HG03175 (cell line): ENCODE data around the gene SLC41A3.
"Not testable (repeated sequence)": the region's sequence is repeated elsewhere in the genome, so short reads cannot be mapped to it uniquely, and the experiment has no call there.

Source experiments
- ATAC-seq: cut with Tn5 transposase; IDR thresholded peaks from one replicate; pipeline ENCODE4 v1.9.1; 2021; ENCODE audit warnings: mild to moderate bottlenecking, moderate library complexity; ENCODE audit not compliant: unreplicated experiment

The SLC41A3 gene

GRCh38 chr3:125960066-125960424 is 123.9 kb downstream of the SLC41A3 start:
- ATAC-seq: no peak

- no peak for ATAC-seq
These were observed 124.4 kb downstream of the SLC41A3 start for GRCh38 chr3:125959317-125960065.

GRCh38 chr3:125958511-125959316 is 125.2 kb downstream of the SLC41A3 start:
- no peak for ATAC-seq

- no peak for ATAC-seq
These were observed 126.0 kb downstream of the SLC41A3 start for GRCh38 chr3:125957674-125958510.

- ATAC-seq: not testable (repeated sequence)
These were observed 126.9 kb downstream of the SLC41A3 start for GRCh38 chr3:125957020-125957419.
